RWPE2 (cell line): ENCODE results near the gene HOXD1.

Source experiments
- ATAC-seq: fragments of 200-7000 bp; cut with Tn5 transposase; 3 replicates; pipeline ENCODE4 v1.9.1; 2021; ENCODE audit warnings: low read depth
- DNase-seq: peaks from one replicate; pipeline ENCODE4 v3.0.0-alpha.2; 2020; ENCODE audit warnings: low spot score
- H3K27ac ChIP-seq: fragments of 450-650 bp; 2 replicates; pipeline ENCODE4 v1.5.1; 2017; ENCODE audit warnings: mild to moderate bottlenecking; ENCODE audit not compliant: poor library complexity, severe bottlenecking
- H3K27me3 ChIP-seq: fragments of 250-450 bp; sonication (Bioruptor Pico); 2 replicates; pipeline ENCODE4 v1.5.1; 2021; ENCODE audit warnings: mild to moderate bottlenecking, moderate library complexity; ENCODE audit not compliant: insufficient read depth, poor library complexity, severe bottlenecking
- H3K36me3 ChIP-seq: fragments of 250-450 bp; sonication (Bioruptor Pico); 2 replicates; pipeline ENCODE4 v1.5.1; 2020; ENCODE audit warnings: low read depth, mild to moderate bottlenecking, moderate library complexity
- H3K4me1 ChIP-seq: fragments of 250-450 bp; sonication (Bioruptor Pico); 2 replicates; pipeline ENCODE4 v1.5.1; 2021; ENCODE audit warnings: mild to moderate bottlenecking, moderate library complexity; ENCODE audit not compliant: insufficient read depth, poor library complexity, severe bottlenecking
- H3K4me3 ChIP-seq: fragments of 250-450 bp; sonication (Bioruptor Pico); 2 replicates; pipeline ENCODE4 v1.5.1; 2021; ENCODE audit warnings: mild to moderate bottlenecking, moderate library complexity; ENCODE audit not compliant: severe bottlenecking
- H3K9me3 ChIP-seq: fragments of 250-450 bp; sonication (Bioruptor Pico); 2 replicates; pipeline ENCODE4 v1.5.1; 2021; ENCODE audit warnings: mild to moderate bottlenecking, moderate library complexity; ENCODE audit not compliant: severe bottlenecking
- TF ChIP-seq, protein P1 (sequence below): fragments of 450-650 bp; IDR thresholded peaks from one replicate; pipeline ENCODE4 v1.5.1; 2017; ENCODE audit warnings: mild to moderate bottlenecking, moderate library complexity; ENCODE audit not compliant: poor library complexity, severe bottlenecking

Gene HOXD1

DNA sequence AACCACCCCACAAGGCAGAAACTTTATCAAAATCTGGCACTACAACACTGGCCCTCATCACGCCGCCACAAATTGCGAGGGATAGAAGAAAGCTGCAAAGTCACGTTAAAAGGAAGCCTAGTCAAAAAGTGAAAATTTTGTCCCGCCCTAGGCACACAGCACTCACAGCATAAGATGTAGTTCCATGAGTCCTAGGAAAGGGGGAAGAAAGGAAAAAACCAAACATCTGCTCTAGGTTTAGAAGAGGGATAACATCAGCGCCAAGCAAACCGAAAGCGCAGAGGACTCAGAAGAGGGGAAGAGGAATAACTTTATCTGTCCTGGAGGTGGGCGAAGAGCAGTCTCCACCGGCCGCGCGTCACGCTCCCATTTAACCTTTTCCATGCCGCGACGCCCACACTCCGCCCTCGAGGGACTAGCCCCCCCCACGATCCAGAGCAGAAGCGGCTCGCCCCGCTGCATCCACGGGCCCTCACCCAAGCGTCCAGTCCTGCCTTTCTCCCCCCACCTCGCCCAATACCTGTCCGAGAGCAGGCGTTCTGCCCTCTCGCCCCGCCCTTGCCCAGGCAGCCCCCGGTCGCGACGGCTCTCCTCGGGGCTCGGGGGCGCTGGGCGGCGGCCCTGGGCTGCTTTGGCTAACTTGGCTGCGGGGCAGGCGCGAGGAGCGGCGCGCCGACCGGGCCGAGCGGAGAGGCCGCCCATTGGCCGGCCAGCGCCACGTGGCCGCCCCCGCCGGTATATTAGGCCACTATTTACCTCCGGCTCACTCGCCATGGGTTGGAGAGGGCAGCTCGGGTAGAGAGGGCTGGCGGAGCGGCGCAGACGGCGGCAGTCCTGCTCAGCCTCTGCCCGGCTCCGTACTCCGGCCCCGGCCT, at the start of gene HOXD1:
TSS of gene HOXD1 (plus strand) at position 770 of the 875 bp plus-strand sequence. CDS start 134 bp downstream, outside the sequence.
- Histone ChIP-seq H3K36me3 (no peaks in the 10 kb centered on the region), H3K27me3 (peaks cover 7% of the 10 kb centered on the region), H3K27ac (no peak within 1 kb of the TSS), H3K4me3 (peak within 1 kb of the TSS; percentile 46), H3K4me1 (no peaks in the 10 kb centered on the region), H3K9me3 (no peaks in the 10 kb centered on the region)
- ATAC-seq (peak; percentile 90), DNase-seq (no peak)
- TF ChIP-seq, protein P1, sequence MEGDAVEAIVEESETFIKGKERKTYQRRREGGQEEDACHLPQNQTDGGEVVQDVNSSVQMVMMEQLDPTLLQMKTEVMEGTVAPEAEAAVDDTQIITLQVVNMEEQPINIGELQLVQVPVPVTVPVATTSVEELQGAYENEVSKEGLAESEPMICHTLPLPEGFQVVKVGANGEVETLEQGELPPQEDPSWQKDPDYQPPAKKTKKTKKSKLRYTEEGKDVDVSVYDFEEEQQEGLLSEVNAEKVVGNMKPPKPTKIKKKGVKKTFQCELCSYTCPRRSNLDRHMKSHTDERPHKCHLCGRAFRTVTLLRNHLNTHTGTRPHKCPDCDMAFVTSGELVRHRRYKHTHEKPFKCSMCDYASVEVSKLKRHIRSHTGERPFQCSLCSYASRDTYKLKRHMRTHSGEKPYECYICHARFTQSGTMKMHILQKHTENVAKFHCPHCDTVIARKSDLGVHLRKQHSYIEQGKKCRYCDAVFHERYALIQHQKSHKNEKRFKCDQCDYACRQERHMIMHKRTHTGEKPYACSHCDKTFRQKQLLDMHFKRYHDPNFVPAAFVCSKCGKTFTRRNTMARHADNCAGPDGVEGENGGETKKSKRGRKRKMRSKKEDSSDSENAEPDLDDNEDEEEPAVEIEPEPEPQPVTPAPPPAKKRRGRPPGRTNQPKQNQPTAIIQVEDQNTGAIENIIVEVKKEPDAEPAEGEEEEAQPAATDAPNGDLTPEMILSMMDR, result no peak

DNA sequence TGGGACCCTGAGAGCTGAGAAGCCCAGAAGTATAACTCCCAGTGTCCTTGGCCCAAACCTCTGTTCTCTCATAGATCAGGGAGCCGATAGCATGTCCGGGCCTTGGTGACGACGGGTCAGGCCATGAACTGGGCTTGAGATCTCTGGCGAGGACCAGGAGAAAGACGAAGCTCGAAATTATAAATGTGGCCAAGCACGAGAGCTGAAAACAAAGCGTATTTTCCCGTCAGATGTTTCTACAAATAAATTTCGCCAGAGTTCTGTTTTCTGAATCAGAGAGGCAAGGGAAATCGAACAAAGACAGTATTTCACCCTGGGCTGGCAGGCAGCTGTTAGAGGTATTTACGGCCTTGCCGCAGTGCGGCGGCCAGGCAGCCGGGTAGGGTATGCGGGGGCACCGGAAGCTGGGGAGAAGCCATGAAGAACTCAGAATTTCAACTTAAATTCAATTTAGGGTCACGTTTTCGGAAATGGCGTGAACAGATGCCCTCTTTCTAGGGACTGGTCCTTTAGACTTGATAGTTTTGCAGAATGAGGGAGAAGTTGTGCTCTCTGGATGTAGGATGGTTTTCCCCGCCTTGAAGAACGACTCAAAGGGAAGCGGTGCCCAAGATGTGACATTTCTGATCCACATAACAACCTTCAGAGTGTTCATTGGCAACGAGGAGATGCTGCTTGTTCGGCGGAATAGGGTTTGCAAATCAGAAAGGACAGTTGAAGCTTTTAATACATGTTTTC, 49.4 kb upstream of the HOXD1 start:
- no peaks in the 10 kb centered on the region for H3K36me3 ChIP-seq
- H3K27me3 ChIP-seq, result no peaks in the 10 kb centered on the region
- no peak for ATAC-seq
- TF ChIP-seq, protein P1, result no peak
- H3K27ac ChIP-seq, result no peak overlapping the region
- H3K9me3 ChIP-seq, result no peaks in the 10 kb centered on the region
- no peak overlapping the region for H3K4me3 ChIP-seq
- peaks cover 10% of the 10 kb centered on the region for H3K4me1 ChIP-seq
- DNase-seq, result no peak

DNA sequence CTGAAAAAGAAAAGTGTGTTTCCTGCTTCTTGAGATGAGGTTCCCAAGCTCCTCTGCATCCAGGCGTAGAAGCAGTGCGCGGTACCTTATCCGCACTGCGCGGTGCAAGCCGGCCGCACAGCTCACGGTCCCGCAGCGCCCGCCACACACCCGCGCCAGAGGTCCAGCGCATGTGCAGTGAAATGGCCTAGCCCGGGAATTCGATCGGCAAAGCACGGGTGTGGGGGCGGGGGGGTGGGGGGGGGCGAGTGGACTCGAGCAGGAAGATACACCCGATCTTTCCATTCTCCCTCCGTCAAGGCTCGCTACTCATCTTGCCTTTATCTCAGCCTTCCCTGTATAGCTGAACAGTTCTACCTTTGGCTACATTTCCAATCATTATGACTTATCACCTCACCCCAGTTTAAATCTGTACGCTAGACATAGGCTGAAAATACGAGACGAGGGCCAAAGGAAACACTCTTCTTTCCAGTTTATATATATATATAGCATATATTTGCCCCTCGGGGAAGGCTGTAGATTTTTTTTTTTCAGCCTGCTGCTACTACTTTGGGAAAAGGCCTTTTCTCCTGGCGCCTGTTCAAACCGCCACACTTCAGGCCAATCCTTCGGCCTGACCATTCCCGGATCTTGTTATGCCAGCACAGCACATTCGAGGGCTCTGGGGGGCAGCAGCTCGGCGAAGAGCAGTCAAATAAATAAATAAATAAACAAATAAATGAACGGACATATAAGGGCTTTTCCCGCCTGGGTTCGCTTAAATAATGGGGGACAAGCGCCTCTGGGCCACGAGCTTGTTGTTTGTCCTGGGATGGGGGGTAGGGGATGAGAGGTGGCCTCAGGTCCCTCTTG, 48.6 kb upstream of the HOXD1 start:
- Histone ChIP-seq H3K27ac (no peak overlapping the region), H3K4me3 (peak overlapping the region; percentile 42), H3K36me3 (no peaks in the 10 kb centered on the region), H3K4me1 (peaks cover 10% of the 10 kb centered on the region), H3K9me3 (no peaks in the 10 kb centered on the region), H3K27me3 (no peaks in the 10 kb centered on the region)
- TF ChIP-seq, protein P1, result no peak
- DNase-seq (no peak), ATAC-seq (no peak)

DNA sequence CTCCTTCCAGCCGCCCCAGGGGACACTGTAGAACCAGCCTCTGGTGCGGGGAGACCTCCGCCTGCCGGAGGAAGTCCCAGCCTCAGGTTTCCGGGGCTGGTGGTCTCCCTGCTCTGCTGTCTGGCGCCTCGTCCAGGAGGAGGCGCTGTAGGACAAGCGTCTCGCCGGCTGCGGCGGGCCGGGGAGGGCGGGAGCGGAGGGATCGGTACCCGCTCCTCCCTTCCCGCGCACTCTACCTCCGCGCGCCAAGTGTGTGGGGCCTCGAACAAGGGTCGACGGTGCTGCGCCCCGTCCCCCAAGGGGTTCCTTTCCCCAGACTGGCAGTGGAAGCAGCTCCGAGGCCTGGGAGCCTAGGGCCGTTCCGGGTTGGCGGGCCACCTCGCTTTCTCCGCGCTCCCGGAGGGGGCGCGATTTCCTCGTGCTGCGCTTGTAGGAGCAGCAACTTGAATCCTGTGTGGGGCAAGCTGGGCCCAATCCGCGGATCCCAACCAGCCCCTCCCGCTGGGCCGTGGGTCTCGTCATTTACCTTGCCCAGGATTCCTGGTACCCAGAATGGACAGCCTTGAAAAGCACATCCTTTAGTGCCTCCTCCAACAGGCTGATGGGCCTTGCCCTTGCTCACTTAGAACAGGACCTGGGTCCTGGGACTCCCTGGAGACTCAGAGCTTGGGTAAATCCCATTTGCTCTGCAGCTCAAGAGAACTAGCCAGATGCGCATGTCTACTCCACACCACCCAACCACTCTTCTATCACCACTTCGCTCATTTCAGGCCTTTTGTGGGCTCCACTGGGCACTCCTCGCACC, 47.8 kb upstream of the HOXD1 start:
- ATAC-seq (peak; percentile 80), DNase-seq (peak; percentile 67)
- peak overlapping the region; percentile 42 for H3K4me3 ChIP-seq

More for the DNA sequence above, 47.8 kb upstream of the HOXD1 start:
- Histone ChIP-seq H3K36me3 (no peaks in the 10 kb centered on the region), H3K27ac (no peak overlapping the region), H3K27me3 (no peaks in the 10 kb centered on the region), H3K9me3 (no peaks in the 10 kb centered on the region), H3K4me1 (peaks cover 3% of the 10 kb centered on the region)
- TF ChIP-seq, protein P1, result peak; percentile 97
